GM15510 (cell line): Measurements from ENCODE around the gene C3orf52.

ENCODE experiments used
- POLR2A ChIP-seq: IDR thresholded peaks from 3 replicates; pipeline ENCODE4 v1.6.1; 2011; ENCODE audit warnings: borderline replicate concordance; ENCODE audit not compliant: insufficient read length; ENCODE audit errors: extremely low read depth

Gene C3orf52

DNA sequence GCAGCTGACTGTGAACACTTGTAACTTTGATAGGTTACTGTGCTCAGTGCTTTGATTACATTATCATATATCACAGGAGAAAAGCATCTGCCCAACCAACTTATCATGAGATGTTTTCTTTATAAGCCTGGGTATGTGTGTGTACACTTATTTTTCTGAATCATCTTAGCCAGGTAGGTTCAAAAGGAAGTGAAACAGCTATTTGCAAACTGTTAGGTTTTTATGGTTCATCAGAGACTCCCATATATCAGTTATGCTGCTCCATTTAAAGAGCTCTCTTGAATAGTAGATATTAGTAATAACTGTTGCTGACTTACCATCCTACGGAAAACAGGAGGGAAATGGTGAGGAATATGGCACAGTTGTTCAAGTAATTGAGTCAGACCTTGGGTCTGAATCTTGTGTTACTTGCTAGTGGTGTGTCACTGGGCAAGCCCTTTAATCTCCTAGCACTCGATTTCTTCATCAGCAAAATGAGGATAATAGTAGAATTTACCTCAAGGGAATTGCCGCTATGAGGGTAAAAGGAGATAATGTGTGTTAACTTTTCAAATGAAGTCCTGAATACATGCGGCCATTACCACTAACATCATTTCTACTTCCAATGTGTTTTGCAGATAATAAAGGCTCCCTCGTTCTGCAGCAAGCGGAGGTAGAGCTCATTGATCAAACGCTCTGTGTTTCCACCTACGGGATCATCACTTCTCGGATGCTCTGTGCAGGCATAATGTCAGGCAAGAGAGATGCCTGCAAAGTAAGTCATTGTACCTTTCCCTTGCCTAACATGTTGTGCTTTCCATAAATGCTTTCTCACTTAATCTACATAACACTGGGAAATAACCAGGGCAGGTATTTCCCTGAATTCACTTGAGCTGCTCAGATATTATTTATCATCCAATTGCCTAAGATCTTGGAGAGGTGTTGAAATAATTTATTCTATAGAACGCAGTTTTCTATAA lies 7.8 kb upstream of the C3orf52 start:
- no peak for TF ChIP-seq POLR2A

- TF ChIP-seq POLR2A = no peak
These were observed 3.0 kb upstream of the C3orf52 start for GRCh38 chr3:112083239-112083638.

- no peak for TF ChIP-seq POLR2A
These were observed 1.0 kb upstream of the C3orf52 start for GRCh38 chr3:112084980-112085705.

- no peak for TF ChIP-seq POLR2A
These were observed 484 bp upstream of the C3orf52 start for GRCh38 chr3:112085735-112086075.

DNA sequence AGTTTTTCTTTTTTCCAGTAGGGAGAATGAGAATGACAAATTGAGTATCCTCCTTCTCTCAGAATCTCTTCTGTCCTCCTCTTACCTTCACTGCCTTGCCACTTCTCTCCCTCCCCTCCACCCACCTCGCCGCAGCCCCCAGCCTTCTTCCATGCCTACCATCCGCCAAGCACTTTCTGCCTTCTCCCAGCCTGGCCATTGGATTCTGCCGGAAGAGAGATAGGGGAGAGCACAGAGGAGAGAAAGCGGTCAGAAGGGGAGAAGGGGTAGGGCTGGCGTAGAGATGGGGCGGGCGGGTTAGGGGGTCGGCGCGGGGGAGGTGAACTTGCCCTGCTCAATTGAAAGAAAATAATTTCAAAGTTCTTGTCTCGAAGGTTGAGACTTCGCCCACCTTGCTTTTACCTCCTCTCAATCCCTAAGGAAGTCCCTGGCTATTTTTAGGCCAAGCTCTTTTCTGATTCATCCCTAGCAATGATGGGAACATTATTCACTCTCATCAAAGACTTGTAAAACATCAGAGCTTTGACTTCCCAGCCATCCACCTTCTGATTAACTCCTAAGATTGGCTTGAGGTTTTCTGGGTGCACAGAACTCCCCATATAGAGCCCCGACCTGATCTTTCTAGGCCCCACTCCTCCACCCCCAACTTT lies 811 bp downstream of the C3orf52 start:
- TF ChIP-seq POLR2A = no peak

GRCh38 chr3:112087746-112088145 lies 1.6 kb downstream of the C3orf52 start:
- TF ChIP-seq POLR2A = no peak

GRCh38 chr3:112088944-112089343 lies 2.8 kb downstream of the C3orf52 start:
- TF ChIP-seq POLR2A = no peak

GRCh38 chr3:112089956-112090886 lies 4.0 kb downstream of the C3orf52 start:
- no peak for TF ChIP-seq POLR2A

GRCh38 chr3:112090887-112091586 lies 4.8 kb downstream of the C3orf52 start:
- TF ChIP-seq POLR2A = no peak

DNA sequence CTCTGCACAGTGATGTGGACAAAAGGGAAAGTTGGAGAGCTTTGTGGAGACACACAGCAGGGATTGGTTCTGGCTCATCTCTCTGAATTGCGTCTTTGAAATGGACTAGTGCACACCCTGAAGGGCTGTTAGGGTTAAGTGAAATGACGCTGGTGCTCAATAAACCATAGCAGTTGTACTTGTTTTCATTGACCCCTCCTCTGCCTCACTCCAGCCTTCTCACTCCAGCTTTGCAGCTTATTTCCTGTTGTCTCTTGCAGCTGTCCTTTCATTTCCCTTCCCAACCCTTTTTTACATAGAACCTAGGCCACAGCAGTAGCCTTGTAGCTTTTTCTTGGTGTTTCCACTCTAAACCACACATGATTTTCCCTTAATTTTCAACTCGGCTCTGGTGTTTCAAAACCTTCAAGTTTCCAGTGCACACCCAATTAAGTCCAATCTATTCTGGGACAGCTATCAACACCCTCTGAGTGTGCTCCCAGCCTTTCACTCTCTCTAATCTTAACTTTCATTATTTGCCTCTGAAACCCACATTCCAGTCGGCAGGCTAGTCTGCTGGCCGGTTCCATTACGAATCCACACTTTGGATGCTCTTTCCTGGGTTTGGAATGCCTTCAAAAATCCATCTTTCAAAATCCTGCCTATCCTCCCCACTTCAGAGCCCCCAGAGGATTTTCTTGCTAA lies 6.4 kb downstream of the C3orf52 start:
- TF ChIP-seq POLR2A = no peak

DNA sequence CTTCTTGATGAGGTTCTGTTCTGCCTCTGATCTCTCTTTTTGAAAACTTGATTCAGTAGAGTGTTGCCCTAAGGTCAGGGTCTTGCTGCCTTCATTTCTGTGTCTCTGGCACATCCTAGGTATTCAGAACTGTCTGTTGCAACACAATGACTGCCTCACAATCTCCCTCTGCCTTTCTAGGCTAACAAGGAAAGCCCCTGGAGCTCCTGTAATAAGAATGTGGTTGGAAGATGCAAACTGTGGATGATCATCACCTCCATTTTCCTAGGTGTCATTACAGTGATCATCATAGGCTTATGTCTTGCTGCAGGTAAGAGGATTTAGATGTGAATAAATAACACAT lies 7.0 kb downstream of the C3orf52 start:
- TF ChIP-seq POLR2A = no peak

- no peak for TF ChIP-seq POLR2A
These were observed 9.5 kb downstream of the C3orf52 start for GRCh38 chr3:112095731-112096130.

GRCh38 chr3:112096176-112096575 lies 10.0 kb downstream of the C3orf52 start:
- TF ChIP-seq POLR2A = no peak
